ENCODE measurements around the gene RELL1. TPM values are rescaled to one million over a fixed set of nuclear protein-coding genes. Genes with fewer than 3 reads are reported as not detected.
A peak's percentile ranks its signal among the peaks of the same experiment; 100 is the strongest.

RELL1 gene
- total RNA-seq, 2 experiments from 2014 or later: 48.6 to 50.3 TPM

DNA sequence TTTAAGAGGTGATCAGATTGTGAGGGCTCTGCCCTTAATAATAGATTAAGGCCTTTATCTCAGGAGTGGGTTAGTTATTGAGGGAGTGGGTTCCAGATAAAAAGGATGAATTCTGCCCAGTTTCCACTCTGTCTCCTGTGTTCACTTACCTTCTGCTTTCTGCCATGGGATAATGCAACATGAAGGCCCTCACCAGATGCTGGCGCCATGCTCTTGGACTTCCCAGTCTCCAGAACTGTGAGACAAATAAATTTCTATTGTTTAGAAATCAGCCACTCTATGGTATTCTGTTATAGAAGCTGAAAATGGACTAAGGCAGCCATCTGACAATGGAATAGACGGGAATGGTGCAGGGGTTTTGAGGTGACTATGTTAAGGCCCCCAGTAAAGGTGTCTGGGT is 6.9 kb upstream of the RELL1 start:
- Mint-ChIP-seq H3K4me1 (ENCODE audit: low read depth) (no peaks in the 10 kb centered on the region), H3K27ac (no peak overlapping the region), H3K4me3 (no peak overlapping the region), H3K36me3 (ENCODE audit: low read depth) (no peaks in the 10 kb centered on the region), H3K27me3 (no peaks in the 10 kb centered on the region), H3K9me3 (no peaks in the 10 kb centered on the region)
- TF ChIP-seq, protein P1, sequence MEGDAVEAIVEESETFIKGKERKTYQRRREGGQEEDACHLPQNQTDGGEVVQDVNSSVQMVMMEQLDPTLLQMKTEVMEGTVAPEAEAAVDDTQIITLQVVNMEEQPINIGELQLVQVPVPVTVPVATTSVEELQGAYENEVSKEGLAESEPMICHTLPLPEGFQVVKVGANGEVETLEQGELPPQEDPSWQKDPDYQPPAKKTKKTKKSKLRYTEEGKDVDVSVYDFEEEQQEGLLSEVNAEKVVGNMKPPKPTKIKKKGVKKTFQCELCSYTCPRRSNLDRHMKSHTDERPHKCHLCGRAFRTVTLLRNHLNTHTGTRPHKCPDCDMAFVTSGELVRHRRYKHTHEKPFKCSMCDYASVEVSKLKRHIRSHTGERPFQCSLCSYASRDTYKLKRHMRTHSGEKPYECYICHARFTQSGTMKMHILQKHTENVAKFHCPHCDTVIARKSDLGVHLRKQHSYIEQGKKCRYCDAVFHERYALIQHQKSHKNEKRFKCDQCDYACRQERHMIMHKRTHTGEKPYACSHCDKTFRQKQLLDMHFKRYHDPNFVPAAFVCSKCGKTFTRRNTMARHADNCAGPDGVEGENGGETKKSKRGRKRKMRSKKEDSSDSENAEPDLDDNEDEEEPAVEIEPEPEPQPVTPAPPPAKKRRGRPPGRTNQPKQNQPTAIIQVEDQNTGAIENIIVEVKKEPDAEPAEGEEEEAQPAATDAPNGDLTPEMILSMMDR (IDR thresholded peaks at IDR 0.05): no peak
- Histone ChIP-seq H3K36me3 (ENCODE audit: insufficient read depth, low read length) (no peaks in the 10 kb centered on the region), H3K27ac (ENCODE audit: low read depth in 1 of 2, low read length in 2 of 2) (no peak overlapping the region), H3K4me1 (ENCODE audit: insufficient read depth, low read length) (no peaks in the 10 kb centered on the region), H3K4me3 (ENCODE audit: low read length) (no peak overlapping the region), H3K9me3 (ENCODE audit: control insufficient read depth in 1 of 2, insufficient read depth in 1 of 2, low read length in 2 of 2) (peaks cover 3 to 4% of the 10 kb centered on the region in 2 experiments), H3K27me3 (ENCODE audit: control insufficient read depth in 1 of 2, insufficient read depth in 2 of 2, low read length in 2 of 2) (no peaks in the 10 kb centered on the region)
- ChIA-PET POLR2A (no interaction called here), CTCF (no interaction called here)
- intact Hi-C loops (cut with DNase I, micrococcal nuclease): loop anchor here in 1 of 2 experiments (5.0 kb wide), 1 partner anchor 79 kb away; no protein-coding TSS in a partner anchor
- DNase-seq (no peak), ATAC-seq (ENCODE audit: poor library complexity) (no peak)

DNA sequence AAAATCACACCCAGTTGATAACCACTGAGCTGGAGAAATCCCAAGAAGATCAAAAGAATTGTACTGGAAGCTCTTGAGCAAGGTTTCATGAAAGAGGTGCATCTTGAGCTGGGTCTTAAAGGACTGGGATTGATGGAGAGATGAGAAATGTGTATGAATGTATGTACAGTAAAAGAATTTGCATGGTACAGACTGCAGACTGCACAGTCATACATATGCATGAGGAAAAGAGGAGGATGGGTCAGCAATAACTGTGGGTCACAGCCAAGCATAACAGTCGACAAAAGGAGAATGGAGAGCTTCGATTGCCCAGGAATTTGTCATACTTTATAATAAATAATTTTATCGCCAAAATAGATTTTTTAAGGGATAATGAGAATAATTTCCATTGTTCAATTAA is 4.8 kb upstream of the RELL1 start:
- no peak for ATAC-seq (ENCODE audit: poor library complexity)

DNA sequence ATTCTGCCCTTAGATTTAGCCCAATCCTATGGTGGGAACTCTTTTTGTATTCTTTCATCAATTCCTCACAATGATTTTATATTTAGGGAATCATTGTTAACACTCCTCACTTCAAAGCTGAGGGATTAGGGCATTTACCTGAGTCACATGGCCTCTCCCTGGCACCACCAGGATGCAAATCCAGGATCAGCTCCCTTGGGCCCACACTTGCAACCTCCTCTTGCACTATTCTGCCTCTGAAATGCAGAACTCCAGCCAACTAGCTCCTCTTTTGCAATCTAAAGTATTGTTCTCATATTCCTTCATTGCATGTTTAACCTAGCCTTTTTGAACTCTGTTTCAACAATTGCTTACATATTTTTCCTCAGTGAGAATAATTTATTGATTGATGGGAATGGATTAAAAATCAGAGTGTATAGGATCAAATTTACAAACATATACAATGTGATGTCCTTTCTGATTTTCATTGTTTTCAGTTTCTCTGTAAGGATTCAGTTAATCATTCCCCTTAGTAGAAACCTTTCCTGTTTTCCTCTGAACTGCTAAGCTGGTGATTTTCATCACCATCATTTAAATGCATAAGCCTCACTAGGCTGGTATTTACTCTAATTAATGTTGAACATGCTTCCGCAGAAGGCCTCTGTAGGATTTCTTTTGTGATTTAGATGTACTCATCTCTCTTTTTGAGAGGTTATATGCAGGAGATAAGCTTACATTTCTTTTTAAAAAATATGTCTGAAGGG is 3.3 kb upstream of the RELL1 start:
- Histone ChIP-seq H3K27me3 (ENCODE audit: control insufficient read depth in 1 of 2, insufficient read depth in 2 of 2, low read length in 2 of 2) (no peaks in the 10 kb centered on the region), H3K4me3 (ENCODE audit: low read length) (no peak overlapping the region), H3K4me1 (ENCODE audit: insufficient read depth, low read length) (peaks cover 14% of the 10 kb centered on the region), H3K36me3 (ENCODE audit: insufficient read depth, low read length) (no peaks in the 10 kb centered on the region), H3K27ac (ENCODE audit: low read depth in 1 of 2, low read length in 2 of 2) (no peak overlapping the region), H3K9me3 (ENCODE audit: control insufficient read depth in 1 of 2, insufficient read depth in 1 of 2, low read length in 2 of 2) (peaks cover 3 to 4% of the 10 kb centered on the region in 2 experiments)
- peaks cover 21% of the 10 kb centered on the region for H3K4me1 Mint-ChIP-seq (ENCODE audit: low read depth)
- intact Hi-C loops (cut with DNase I, micrococcal nuclease): loop anchor here (5.0 to 10.0 kb wide), 9 partner anchors 57 to 1765 kb away; partner anchors contain the start of genes WDR19 (in 2 of the 2), KLF3 (in 1 of the 2), LIAS (in 1 of the 2) and RPL9 (in 1 of the 2)
- peaks cover 14% of the 10 kb centered on the region for H3K36me3 Mint-ChIP-seq (ENCODE audit: low read depth)
- H3K9me3 Mint-ChIP-seq: no peaks in the 10 kb centered on the region
- ATAC-seq (ENCODE audit: poor library complexity) (no peak), DNase-seq (no peak)
- POLR2A ChIA-PET: interaction anchor here (1.2 to 1.5 kb wide), 2 partner anchors 8 to 91 kb away, joined by 3 to 4 read pairs; no protein-coding TSS in a partner anchor
- TF ChIP-seq, protein P1 (IDR thresholded peaks at IDR 0.05): no peak
- no peaks in the 10 kb centered on the region for H3K27me3 Mint-ChIP-seq
- CTCF ChIA-PET: interaction anchor here (1.5 kb wide), 1 partner anchor 87 kb away, joined by 4 read pairs; no protein-coding TSS in a partner anchor
- peak overlapping the region; percentile 3 for H3K4me3 Mint-ChIP-seq
- H3K27ac Mint-ChIP-seq: no peak overlapping the region

More for the DNA sequence above, 4.8 kb upstream of the RELL1 start:
- Histone ChIP-seq H3K27ac (ENCODE audit: low read depth in 1 of 2, low read length in 2 of 2) (no peak overlapping the region), H3K4me1 (ENCODE audit: insufficient read depth, low read length) (peaks cover 7% of the 10 kb centered on the region), H3K27me3 (ENCODE audit: control insufficient read depth in 1 of 2, insufficient read depth in 2 of 2, low read length in 2 of 2) (no peaks in the 10 kb centered on the region), H3K9me3 (ENCODE audit: control insufficient read depth in 1 of 2, insufficient read depth in 1 of 2, low read length in 2 of 2) (peaks cover 3 to 4% of the 10 kb centered on the region in 2 experiments), H3K36me3 (ENCODE audit: insufficient read depth, low read length) (no peaks in the 10 kb centered on the region), H3K4me3 (ENCODE audit: low read length) (no peak overlapping the region)
- intact Hi-C loops (cut with DNase I, micrococcal nuclease): loop anchor here in 1 of 2 experiments (5.0 kb wide), 1 partner anchor 81 kb away; no protein-coding TSS in a partner anchor
- peaks cover 10% of the 10 kb centered on the region for H3K4me1 Mint-ChIP-seq (ENCODE audit: low read depth)
- no peaks in the 10 kb centered on the region for H3K27me3 Mint-ChIP-seq
- peaks cover 5% of the 10 kb centered on the region for H3K36me3 Mint-ChIP-seq (ENCODE audit: low read depth)
- TF ChIP-seq, protein P1 (IDR thresholded peaks at IDR 0.05): no peak
- ChIA-PET POLR2A (no interaction called here), CTCF (no interaction called here)
- no peaks in the 10 kb centered on the region for H3K9me3 Mint-ChIP-seq
- DNase-seq: no peak
- H3K27ac Mint-ChIP-seq: no peak overlapping the region
- no peak overlapping the region for H3K4me3 Mint-ChIP-seq

All from CD4-positive, alpha-beta T cell (primary cell).